GM12878 (cell line): ENCODE results near the gene NUDT1. TPM values are rescaled to one million over a fixed set of nuclear protein-coding genes. Genes with fewer than 3 reads are reported as not detected.

ENCODE experiments used
- ATAC-seq: fragments of 200-7000 bp; cut with Tn5 transposase; 3 replicates; pipeline ENCODE4 v1.9.1; 2020; ENCODE audit warnings: mild to moderate bottlenecking, moderate library complexity
- BruUV-seq: library from RNA; stranded (reverse); fragments of 400-500 nt; replicated peaks from 2 replicates; lab custom pipeline; 2021; lab: Mats Ljungman, UMichigan
- CTCF ChIA-PET: fragments of 300-600 bp; sonication (Branson Sonifier 250); formaldehyde crosslinking; extraction: SDS; loops from one replicate; lab custom pipeline; 2021; ENCODE audit warnings: inconsistent platforms; lab: Yijun Ruan, JAX
- POLR2A ChIA-PET: fragments of 350-600 bp; formaldehyde crosslinking; extraction: SDS; loops from one replicate; lab custom pipeline; 2021; ENCODE audit warnings: inconsistent platforms; lab: Charles Lee
- RAD21 ChIA-PET: fragments of 300-600 bp; sonication (Branson Sonifier 250); formaldehyde crosslinking; loops from one replicate; lab custom pipeline; 2023; ENCODE audit warnings: antibody characterized with exemption; ENCODE audit not compliant: unreplicated experiment; lab: Charles Lee
- SMC1A ChIA-PET: fragments of 300-600 bp; sonication (Branson Sonifier 250); formaldehyde crosslinking; loops from one replicate; lab custom pipeline; 2023; ENCODE audit not compliant: unreplicated experiment, uncharacterized antibody; lab: Charles Lee
- DNase-seq: peaks from one replicate; pipeline ENCODE4 v3.0.0-alpha.2; 2011; ENCODE audit warnings: low read depth, low spot score
- FAIRE-seq: peaks from 3 replicates; lab custom pipeline; 2011; peaks lifted over from hg19 to GRCh38; lab: Jason Lieb, UNC
- H2AFZ ChIP-seq: 2 replicates; pipeline ENCODE4 v1.6.0; 2011; ENCODE audit warnings: low read depth, low read length, control low read depth; ENCODE audit not compliant: control insufficient read depth
- H3K27ac ChIP-seq: 2 replicates; pipeline ENCODE4 v1.5.1; 2011; ENCODE audit warnings: control low read depth; ENCODE audit not compliant: control insufficient read depth, insufficient read depth
- H3K27me3 ChIP-seq, 2 experiments: replicated peaks in 1 of 2; 2 replicates each; pipeline versions ENCODE4 v1.6.0 to v1.6.1; 2011; ENCODE audit warnings: low read length in 1 of 2; ENCODE audit not compliant: control insufficient read depth in 2 of 2, insufficient read depth in 2 of 2
- H3K36me3 ChIP-seq, 2 experiments: 2 replicates each; pipeline ENCODE4 v1.5.1; 2011; ENCODE audit warnings: low read length in 1 of 2; ENCODE audit not compliant: control insufficient read depth in 2 of 2, insufficient read depth in 2 of 2
- H3K4me1 ChIP-seq: 2 replicates; pipeline ENCODE4 v1.6.1; 2011; ENCODE audit warnings: mild to moderate bottlenecking, low read length, moderate library complexity, mixed read lengths; ENCODE audit not compliant: control insufficient read depth, insufficient read depth
- H3K4me2 ChIP-seq: 2 replicates; pipeline ENCODE4 v1.6.0; 2011; ENCODE audit warnings: control low read depth; ENCODE audit not compliant: control insufficient read depth, insufficient read depth
- H3K4me3 ChIP-seq: fragments of 200-600 bp; sonication (generic); 2 replicates; pipeline ENCODE4 v1.5.1; 2016
- H3K79me2 ChIP-seq: 2 replicates; pipeline ENCODE4 v1.6.0; 2011; ENCODE audit warnings: low read length; ENCODE audit not compliant: control insufficient read depth, insufficient read depth
- H3K9ac ChIP-seq: 2 replicates; pipeline ENCODE4 v1.8.0; 2011; ENCODE audit warnings: low read length, control low read depth, mixed read lengths; ENCODE audit not compliant: control insufficient read depth, insufficient read depth
- H3K9me3 ChIP-seq: replicated peaks from 3 replicates; pipeline ENCODE4 v1.5.1; 2011; ENCODE audit warnings: mild to moderate bottlenecking, low read length; ENCODE audit not compliant: control insufficient read depth, insufficient read depth
- H4K20me1 ChIP-seq: 2 replicates; pipeline ENCODE4 v1.6.0; 2011; ENCODE audit not compliant: control insufficient read depth, insufficient read depth
- CREM ChIP-seq: IDR thresholded peaks from 2 replicates; pipeline ENCODE4 v1.6.1; 2014; ENCODE audit warnings: antibody characterized with exemption, low read depth
- EGR1 ChIP-seq, 2 experiments: IDR thresholded peaks; 1 replicate in 1 of 2; 2 replicates in 1 of 2; pipeline ENCODE4 v1.6.1; 2011 to 2012; ENCODE audit warnings: low read depth in 2 of 2, low read length in 2 of 2, borderline replicate concordance in 1 of 2, mild to moderate bottlenecking in 1 of 2, moderate library complexity in 1 of 2
- IRF3 ChIP-seq: fragments of 450-650 bp; IDR thresholded peaks from 2 replicates; pipeline ENCODE4 v1.6.1; 2014; ENCODE audit warnings: mild to moderate bottlenecking
- POU2F2 ChIP-seq: IDR thresholded peaks from 3 replicates; pipeline ENCODE4 v1.6.1; 2011; ENCODE audit warnings: low read depth, mild to moderate bottlenecking, low read length, borderline replicate concordance
- RAD21 ChIP-seq: IDR thresholded peaks from 2 replicates; pipeline ENCODE4 v1.6.1; 2011; ENCODE audit warnings: mild to moderate bottlenecking, low read depth, low read length, moderate library complexity; ENCODE audit not compliant: insufficient read depth
- SMC3 ChIP-seq: IDR thresholded peaks from 2 replicates; pipeline ENCODE4 v1.6.1; 2011; ENCODE audit warnings: low read length, improper control_type of control experiment, borderline replicate concordance
- TCF12 ChIP-seq: IDR thresholded peaks from 2 replicates; pipeline ENCODE4 v1.6.1; 2011; ENCODE audit warnings: low read depth, mild to moderate bottlenecking, low read length
- ZSCAN29 ChIP-seq: fragments of 450-650 bp; IDR thresholded peaks from 2 replicates; pipeline ENCODE4 v1.6.1; 2017; ENCODE audit warnings: mild to moderate bottlenecking, moderate library complexity
- ZZZ3 ChIP-seq: IDR thresholded peaks from 2 replicates; pipeline ENCODE4 v1.6.1; 2011; ENCODE audit warnings: low read depth; ENCODE audit not compliant: control insufficient read depth, insufficient read length
- WGBS: methylation state at CpG from one replicate; pipeline ENCODE4 v1.1.6; 2016; ENCODE audit warnings: low lambda C conversion rate; ENCODE audit not compliant: insufficient replicate concordance, insufficient coverage; ENCODE audit errors: missing lambda C conversion rate; 5-methylcytosine and 5-hydroxymethylcytosine counted together
- in situ Hi-C: fragments of 300-500 bp; cut with MboI; formaldehyde crosslinking; loops from 9 replicates; pipeline ENCODE4 v1.14.3; 2018; ENCODE audit warnings: mixed read lengths
- intact Hi-C: fragments of 100-400 bp; cut with micrococcal nuclease; formaldehyde crosslinking; loops from one replicate; pipeline ENCODE4 v1.14.2; 2022; ENCODE audit not compliant: unreplicated experiment
- polyA plus RNA-seq, 11 experiments: library from polyadenylated mRNA; depleted of rRNA in 4 of 11; unstranded in 6 of 11; stranded (reverse) in 5 of 11; fragments of >200 nt; fragmentation: Nextera tagmentation in 4 of 11; fragmentation: Illumina TruSeq in 1 of 11; extraction: Ambion mirVana in 4 of 11; extraction: Trizol in 1 of 11; gene quantifications; 1 replicate in 1 of 11; 2 replicates in 10 of 11; pipeline versions ENCODE4 v1.2.1 to v1.2.3, GENCODE V29; 2011 to 2016; ENCODE audit warnings: inconsistent platforms in 2 of 11, missing spikeins in 2 of 11, low read depth in 1 of 11
- total RNA-seq, 4 experiments: library from RNA; depleted of rRNA in 3 of 4; stranded (reverse); fragments of >200 nt in 3 of 4; fragmentation: Illumina TruSeq in 1 of 4; extraction: Trizol in 1 of 4; gene quantifications; 2 replicates each; pipeline versions ENCODE4 v1.2.1 to v1.2.3, GENCODE V29; 2013 to 2021
- TF ChIP-seq, protein P1 (sequence below): IDR thresholded peaks from 2 replicates; pipeline ENCODE4 v1.6.1; 2011; ENCODE audit warnings: low read depth, mild to moderate bottlenecking, low read length, moderate library complexity, borderline replicate concordance; ENCODE audit errors: extremely low read depth
- TF ChIP-seq, protein P2 (sequence below): IDR thresholded peaks from 2 replicates; pipeline ENCODE4 v1.6.1; 2011; ENCODE audit warnings: low read depth, low read length, improper control_type of control experiment, borderline replicate concordance

NUDT1 gene
- total and polyA plus RNA-seq, 10 of the 15 experiments (the other 5 are each of a cell fraction or from before 2014, with no cell fraction given): 7.7 to 122 (median 59.2) TPM

DNA sequence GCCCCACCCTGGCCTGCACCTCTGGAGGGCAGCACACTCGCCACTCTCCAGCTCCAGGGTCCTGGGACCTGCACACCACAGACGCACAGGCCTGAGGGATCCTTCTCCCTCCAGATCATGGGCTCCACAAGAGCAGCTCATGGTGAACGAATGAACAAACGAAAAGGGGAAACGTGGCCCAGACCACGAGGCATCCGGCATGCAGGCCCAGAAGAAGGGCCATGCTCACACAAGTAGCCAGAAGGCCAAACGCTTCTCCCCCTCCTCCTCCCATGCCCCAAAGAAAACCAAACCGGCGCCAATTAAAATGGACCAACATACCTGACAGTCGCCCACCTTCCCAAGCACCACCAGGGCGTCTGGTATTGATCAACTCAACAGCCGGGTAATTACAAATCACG lies 39.7 kb upstream of the NUDT1 start (continued):
- no peak for TF ChIP-seq EGR1 (IDR thresholded peaks at IDR 0.05; ENCODE audit: borderline replicate concordance in 1 of 2, low read depth in 2 of 2, low read length in 2 of 2)
- TF ChIP-seq POU2F2: no peak
- TF ChIP-seq, all 136 proteins: peak for 0

- H3K9me3 ChIP-seq: no peaks in the 10 kb centered on the region
- intact Hi-C loops: loop anchor here (10.0 kb wide), 1 partner anchor 388 kb away; no protein-coding TSS in a partner anchor
- no peak overlapping the region for H3K4me3 ChIP-seq
- peak overlapping the region; percentile 30; the same call in 1 of the 2 replicates for H3K4me2 ChIP-seq
- DNase-seq: no peak
- CTCF ChIA-PET: interaction anchor here (1.3 to 1.8 kb wide), 3 partner anchors 8 to 145 kb away, joined by 4 to 11 read pairs (median 6); no protein-coding TSS in a partner anchor
- H3K36me3 ChIP-seq: peaks cover 10 to 28% of the 10 kb centered on the region in 2 experiments
- no peaks in the 10 kb centered on the region for H3K27me3 ChIP-seq
- no peaks in the 10 kb centered on the region for H4K20me1 ChIP-seq
- TF ChIP-seq TCF12: no peak
- TF ChIP-seq, protein P1, sequence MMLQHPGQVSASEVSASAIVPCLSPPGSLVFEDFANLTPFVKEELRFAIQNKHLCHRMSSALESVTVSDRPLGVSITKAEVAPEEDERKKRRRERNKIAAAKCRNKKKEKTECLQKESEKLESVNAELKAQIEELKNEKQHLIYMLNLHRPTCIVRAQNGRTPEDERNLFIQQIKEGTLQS: no peak
- no peak for TF ChIP-seq IRF3
- no peak for TF ChIP-seq ZZZ3
- TF ChIP-seq, protein P2, sequence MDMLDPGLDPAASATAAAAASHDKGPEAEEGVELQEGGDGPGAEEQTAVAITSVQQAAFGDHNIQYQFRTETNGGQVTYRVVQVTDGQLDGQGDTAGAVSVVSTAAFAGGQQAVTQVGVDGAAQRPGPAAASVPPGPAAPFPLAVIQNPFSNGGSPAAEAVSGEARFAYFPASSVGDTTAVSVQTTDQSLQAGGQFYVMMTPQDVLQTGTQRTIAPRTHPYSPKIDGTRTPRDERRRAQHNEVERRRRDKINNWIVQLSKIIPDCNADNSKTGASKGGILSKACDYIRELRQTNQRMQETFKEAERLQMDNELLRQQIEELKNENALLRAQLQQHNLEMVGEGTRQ: no peak
- TF ChIP-seq CREM: no peak
- no peak for TF ChIP-seq RAD21
- no peak for TF ChIP-seq SMC3
- no peak for TF ChIP-seq ZSCAN29
- TF ChIP-seq, all 136 proteins: peak for 0
- ChIA-PET SMC1A (interaction anchor here (0.9 to 1.9 kb wide), 3 partner anchors 13 to 103 kb away, joined by 3 to 4 read pairs (median 3); no protein-coding TSS in a partner anchor), RAD21 (interaction anchor here (0.6 to 1.3 kb wide), 5 partner anchors 8 to 146 kb away, joined by 3 to 4 read pairs (median 4); no protein-coding TSS in a partner anchor), POLR2A (interaction anchor here (0.6 kb wide), 2 partner anchors 133 to 858 kb away, joined by 4 to 5 read pairs; no protein-coding TSS in a partner anchor)
- in situ Hi-C loops: no loop called here
- Histone ChIP-seq H3K4me1 (peaks cover 9% of the 10 kb centered on the region), H2AFZ (no peak overlapping the region), H3K79me2 (no peaks in the 10 kb centered on the region), H3K9ac (no peak overlapping the region; the same call in 1 of the 2 replicates), H3K27ac (no peak overlapping the region)
- no TSS peak for BruUV-seq
- FAIRE-seq (no peak), ATAC-seq (no peak)
- 83% methylated on average over 20 of the region's 20 CpGs for WGBS
Measured at GRCh38 chr7:2202901-2203765, 38.9 kb upstream of the NUDT1 start.
